Ascending aorta (tissue), 2 donors: ENCODE data around the gene ABCC2. TPM values are rescaled to one million over a fixed set of nuclear protein-coding genes. Genes with fewer than 3 reads are reported as not detected.

ENCODE experiments used
- DNase-seq, 2 donors: peaks; one replicate each; pipeline ENCODE4 v3.0.0-alpha.2; 2019; ENCODE audit warnings: low spot score in 2 of 2
- H3K27ac ChIP-seq, 2 donors: fragments of 200-600 bp; sonication (generic); one replicate each; pipeline ENCODE4 v1.5.1; 2016 to 2017; ENCODE audit warnings: mild to moderate bottlenecking in 1 of 2
- H3K27me3 ChIP-seq: fragments of 200-600 bp; sonication (generic); one replicate; pipeline ENCODE4 v1.5.1; 2017
- H3K36me3 ChIP-seq, 2 donors: fragments of 200-600 bp; sonication (generic); one replicate each; pipeline ENCODE4 v1.5.1; 2016
- H3K4me1 ChIP-seq, 2 donors: fragments of 200-600 bp; sonication (generic); one replicate each; pipeline ENCODE4 v1.5.1; 2016 to 2017; ENCODE audit warnings: mild to moderate bottlenecking in 1 of 2
- H3K4me3 ChIP-seq, 2 donors: fragments of 200-600 bp; sonication (generic); one replicate each; pipeline ENCODE4 v1.5.1; 2016 to 2017; ENCODE audit warnings: mild to moderate bottlenecking in 1 of 2
- H3K9me3 ChIP-seq, 2 donors: fragments of 200-600 bp; sonication (generic); one replicate each; pipeline ENCODE4 v1.5.1; 2016
- CTCF ChIP-seq, 3 experiments: fragments of 200-600 bp in 2 of 3; fragments of 450-650 bp in 1 of 3; sonication (generic) in 2 of 3; IDR thresholded peaks; one replicate each; pipeline ENCODE4 v1.5.1; 2016 to 2019; ENCODE audit warnings: antibody characterized with exemption in 3 of 3, mild to moderate bottlenecking in 1 of 3, moderate library complexity in 1 of 3
- intact Hi-C: fragments of 100-400 bp; cut with DNase I; formaldehyde crosslinking; loops from one replicate; pipeline ENCODE4 v1.15.1; 2023
- total RNA-seq: library from RNA; depleted of rRNA; stranded (reverse); fragments of >200 nt; gene quantifications from one replicate; pipeline ENCODE4 v1.1.0, GENCODE V29; 2016

The ABCC2 gene
- total RNA-seq, 1 donor from 2014 or later: 0.96 TPM

- TF ChIP-seq CTCF (IDR thresholded peaks at IDR 0.05): no peak
- H3K4me3 ChIP-seq: no peak overlapping the region
- intact Hi-C loops: no loop called here
- H3K27ac ChIP-seq: no peak overlapping the region
- H3K9me3 ChIP-seq: no peaks in the 10 kb centered on the region
- H3K4me1 ChIP-seq: no peaks in the 10 kb centered on the region
- H3K27me3 ChIP-seq: no peaks in the 10 kb centered on the region
- no peaks in the 10 kb centered on the region for H3K36me3 ChIP-seq
- no peak for DNase-seq
Measured at GRCh38 chr10:99777918-99778714, 4.3 kb upstream of the ABCC2 start.

- Histone ChIP-seq H3K27ac (peak overlapping the region in 1 of 2 donors; percentile 32), H3K4me1 (no peaks in the 10 kb centered on the region), H3K27me3 (no peaks in the 10 kb centered on the region), H3K36me3 (no peaks in the 10 kb centered on the region), H3K4me3 (no peak overlapping the region), H3K9me3 (no peaks in the 10 kb centered on the region)
- DNase-seq: no peak
- no peak for TF ChIP-seq CTCF (IDR thresholded peaks at IDR 0.05)
- intact Hi-C loops: no loop called here
Measured at GRCh38 chr10:99779335-99779734, 3.1 kb upstream of the ABCC2 start.

GRCh38 chr10:99781734-99782429 is 558 bp upstream of the ABCC2 start:
- Histone ChIP-seq H3K4me3 (no peak overlapping the region), H3K27ac (no peak overlapping the region), H3K4me1 (no peaks in the 10 kb centered on the region), H3K36me3 (no peaks in the 10 kb centered on the region), H3K27me3 (no peaks in the 10 kb centered on the region), H3K9me3 (no peaks in the 10 kb centered on the region)
- intact Hi-C loops: no loop called here
- DNase-seq: no peak
- no peak for TF ChIP-seq CTCF (IDR thresholded peaks at IDR 0.05)

GRCh38 chr10:99784016-99784726 is 1.7 kb downstream of the ABCC2 start:
- Histone ChIP-seq H3K4me1 (peaks cover 0 to 3% of the 10 kb centered on the region in 2 donors), H3K36me3 (no peaks in the 10 kb centered on the region), H3K4me3 (no peak overlapping the region), H3K27me3 (no peaks in the 10 kb centered on the region), H3K27ac (no peak overlapping the region), H3K9me3 (no peaks in the 10 kb centered on the region)
- no peak for TF ChIP-seq CTCF (IDR thresholded peaks at IDR 0.05)
- intact Hi-C loops: no loop called here
- no peak for DNase-seq

- H3K36me3 ChIP-seq: no peaks in the 10 kb centered on the region
- H3K27me3 ChIP-seq: no peaks in the 10 kb centered on the region
- no peaks in the 10 kb centered on the region for H3K9me3 ChIP-seq
- no peak overlapping the region for H3K27ac ChIP-seq
- no peak for TF ChIP-seq CTCF (IDR thresholded peaks at IDR 0.05)
- DNase-seq: no peak
- intact Hi-C loops: loop anchor here (5.0 kb wide), 1 partner anchor 53 kb away; the partner anchor contains the start of genes COX15 and CUTC
- H3K4me3 ChIP-seq: no peak overlapping the region
- H3K4me1 ChIP-seq: peaks cover 0 to 4% of the 10 kb centered on the region in 2 donors
Measured at GRCh38 chr10:99784727-99785441, 2.4 kb downstream of the ABCC2 start.
